GM12865 (cell line): ENCODE results near the gene SPATA2.
A peak's percentile ranks its signal among the peaks of the same experiment; 100 is the strongest.
"Not testable (repeated sequence)": the region's sequence is repeated elsewhere in the genome, so short reads cannot be mapped to it uniquely, and the experiment has no call there.

Experiments used
- DNase-seq: peaks from one replicate; pipeline ENCODE4 v3.0.0; 2010; ENCODE audit warnings: low read depth
- H3K4me3 ChIP-seq: 2 replicates; pipeline ENCODE4 v1.5.1; 2011; ENCODE audit warnings: mild to moderate bottlenecking, low read depth, low read length, control low read depth
- CTCF ChIP-seq: IDR thresholded peaks from 2 replicates; pipeline ENCODE4 v1.5.1; 2011; ENCODE audit warnings: low read length, control low read depth, low read depth, inconsistent platforms; ENCODE audit not compliant: insufficient read depth; ENCODE audit errors: missing control alignments

Gene SPATA2, protein sequence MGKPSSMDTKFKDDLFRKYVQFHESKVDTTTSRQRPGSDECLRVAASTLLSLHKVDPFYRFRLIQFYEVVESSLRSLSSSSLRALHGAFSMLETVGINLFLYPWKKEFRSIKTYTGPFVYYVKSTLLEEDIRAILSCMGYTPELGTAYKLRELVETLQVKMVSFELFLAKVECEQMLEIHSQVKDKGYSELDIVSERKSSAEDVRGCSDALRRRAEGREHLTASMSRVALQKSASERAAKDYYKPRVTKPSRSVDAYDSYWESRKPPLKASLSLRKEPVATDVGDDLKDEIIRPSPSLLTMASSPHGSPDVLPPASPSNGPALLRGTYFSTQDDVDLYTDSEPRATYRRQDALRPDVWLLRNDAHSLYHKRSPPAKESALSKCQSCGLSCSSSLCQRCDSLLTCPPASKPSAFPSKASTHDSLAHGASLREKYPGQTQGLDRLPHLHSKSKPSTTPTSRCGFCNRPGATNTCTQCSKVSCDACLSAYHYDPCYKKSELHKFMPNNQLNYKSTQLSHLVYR

DNA sequence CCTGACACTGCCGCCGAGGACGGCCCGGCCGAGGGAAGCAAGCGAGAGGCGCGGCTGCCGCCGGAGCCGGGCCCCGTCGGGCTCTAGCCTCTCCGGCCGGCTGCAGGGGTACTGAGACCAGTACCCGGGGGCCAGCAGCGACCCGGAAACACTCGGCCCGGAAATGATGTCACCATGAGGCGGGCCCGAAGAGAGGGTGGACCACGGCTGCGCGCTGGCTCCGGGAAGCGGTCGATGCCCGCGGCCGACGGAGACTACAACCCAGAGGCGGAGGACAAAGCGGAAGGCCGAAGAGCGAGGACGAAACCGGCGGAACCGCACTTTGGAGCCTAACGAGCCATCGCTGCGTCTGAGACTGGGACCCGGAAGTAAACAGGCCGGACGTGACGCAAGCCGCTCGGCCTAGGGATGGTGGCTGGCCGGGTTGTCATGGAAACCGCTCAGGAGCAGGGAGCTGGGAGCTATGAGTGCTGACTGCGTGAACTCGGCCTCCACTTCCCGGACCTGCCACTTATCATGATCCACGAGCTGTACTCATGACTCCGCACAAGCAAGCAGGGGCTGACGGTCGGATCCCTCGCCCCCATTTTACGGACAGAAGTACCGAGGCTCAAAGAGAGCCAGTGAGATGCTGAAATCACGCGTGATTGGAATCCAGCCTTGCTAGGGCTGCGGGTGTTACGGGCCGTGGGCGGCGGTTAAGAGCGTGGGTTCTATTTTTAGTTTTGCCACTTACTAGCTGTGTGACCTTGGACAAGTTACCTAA is at the start of gene SPATA2:
SPATA2 (minus strand) TSS at position 150 of the 766 bp plus-strand sequence. CDS start 7,039 bp downstream, outside the sequence.
- peak within 1 kb of the TSS; percentile 94 for H3K4me3 ChIP-seq
- DNase-seq = peak; percentile 97
- TF ChIP-seq CTCF = no peak

DNA sequence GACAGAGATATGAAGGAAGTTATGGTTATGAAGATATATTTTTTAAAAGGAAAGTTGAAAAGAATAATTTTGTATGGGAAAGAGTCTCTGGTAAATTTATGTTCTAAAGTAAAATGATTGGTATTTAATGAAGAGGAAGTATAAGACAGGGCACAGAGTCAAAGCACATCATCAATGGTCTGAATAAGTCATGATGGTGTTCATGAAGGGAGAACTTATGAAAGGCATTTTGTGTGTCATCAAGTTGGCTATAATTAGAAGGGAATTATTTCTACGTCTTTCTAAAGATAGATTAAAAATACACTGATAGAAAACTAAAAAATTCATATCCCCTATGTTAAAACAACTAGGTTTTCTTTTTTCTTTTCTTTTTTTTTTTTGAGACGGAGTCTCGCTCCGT is 46.1 kb upstream of the SPATA2 start:
- DNase-seq = no peak
- TF ChIP-seq CTCF = no peak
- no peak overlapping the region for H3K4me3 ChIP-seq

GRCh38 chr20:49957089-49957938 is 42.0 kb upstream of the SPATA2 start:
- DNase-seq = peak; percentile 56
- not testable (repeated sequence) for H3K4me3 ChIP-seq

DNA sequence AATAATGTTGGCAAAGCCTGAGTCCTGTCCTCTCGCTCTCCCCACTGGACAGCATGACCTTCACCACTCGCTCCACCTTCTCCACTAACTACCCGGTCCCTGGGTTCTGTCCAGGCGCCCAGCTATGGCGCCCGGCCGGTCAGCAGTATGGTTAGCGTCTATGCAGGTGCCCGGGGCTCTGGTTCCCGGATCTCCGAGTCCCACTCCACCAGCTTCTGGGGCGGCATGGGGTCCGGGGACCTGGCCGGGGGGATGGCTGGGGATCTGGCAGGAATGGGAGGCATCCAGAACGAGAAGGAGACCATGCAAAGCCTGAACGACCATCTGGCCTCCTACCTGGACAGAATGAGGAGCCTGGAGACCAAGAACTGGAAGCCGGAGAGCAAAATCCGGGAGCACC is 41.4 kb upstream of the SPATA2 start:
- DNase-seq = no peak
- no peak overlapping the region for H3K4me3 ChIP-seq
- TF ChIP-seq CTCF = no peak

DNA sequence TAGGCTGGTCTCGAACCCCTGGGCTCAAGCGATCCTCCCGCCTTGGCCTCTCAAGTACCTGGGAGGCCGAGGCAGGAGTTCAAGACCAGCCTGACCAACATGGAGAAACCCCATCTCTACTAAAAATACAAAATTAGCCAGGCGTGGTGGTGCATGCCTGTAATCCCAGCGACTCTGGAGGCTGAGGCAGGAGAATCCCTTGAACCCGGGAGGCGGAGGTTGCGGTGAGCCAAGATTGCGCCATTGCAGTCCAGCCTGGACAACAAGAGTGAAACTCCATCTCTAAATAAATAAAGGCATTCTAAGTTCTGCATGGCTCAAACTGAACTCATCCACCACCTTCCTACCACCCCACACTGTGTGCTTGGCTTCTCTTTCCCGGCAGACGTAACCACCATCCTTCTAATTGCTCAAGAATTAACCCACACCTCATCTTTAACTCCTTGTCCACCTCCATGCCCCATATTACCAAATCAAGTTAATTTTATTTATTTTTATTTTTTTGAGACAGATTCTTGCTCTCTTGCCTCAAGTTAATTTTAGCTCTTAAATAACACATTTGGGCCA is 40.6 kb upstream of the SPATA2 start:
- not testable (repeated sequence) for DNase-seq, H3K4me3 ChIP-seq

GRCh38 chr20:49955167-49955566 is 39.8 kb upstream of the SPATA2 start:
- TF ChIP-seq CTCF = no peak
- no peak for DNase-seq
- no peak overlapping the region for H3K4me3 ChIP-seq

DNA sequence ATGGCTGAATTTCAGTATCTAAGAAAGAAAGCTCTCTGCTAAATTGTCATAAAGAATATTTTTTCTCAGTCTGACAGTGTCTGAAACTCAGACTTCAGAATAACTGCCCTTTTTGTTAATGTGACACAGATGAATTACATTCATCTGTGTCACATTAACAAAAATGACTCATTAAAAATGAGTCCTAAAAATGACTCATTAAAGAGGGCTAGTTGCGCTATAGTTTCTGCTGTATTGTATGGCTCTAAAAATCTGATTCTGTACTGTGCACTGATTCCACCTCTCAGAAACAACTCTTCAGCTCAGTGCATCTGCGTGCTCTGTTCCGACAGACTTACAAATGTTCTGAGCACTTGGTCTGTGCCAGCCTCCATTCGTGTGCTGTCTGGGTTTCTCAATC is 35.8 kb upstream of the SPATA2 start:
- TF ChIP-seq CTCF = no peak
- DNase-seq = no peak
- no peak overlapping the region for H3K4me3 ChIP-seq
